Fibroblast of skin of right biceps (primary cell): ENCODE measurements around the gene DNMT3L.
"Not testable (repeated sequence)": the region's sequence is repeated elsewhere in the genome, so short reads cannot be mapped to it uniquely, and the experiment has no call there.

Experiments used
- DNase-seq: peaks from one replicate; pipeline ENCODE4 v3.0.0-alpha.2; 2013

DNMT3L gene

GRCh38 chr21:44275041-44275440 is 13.3 kb upstream of the DNMT3L start:
- DNase-seq, result no peak

DNA sequence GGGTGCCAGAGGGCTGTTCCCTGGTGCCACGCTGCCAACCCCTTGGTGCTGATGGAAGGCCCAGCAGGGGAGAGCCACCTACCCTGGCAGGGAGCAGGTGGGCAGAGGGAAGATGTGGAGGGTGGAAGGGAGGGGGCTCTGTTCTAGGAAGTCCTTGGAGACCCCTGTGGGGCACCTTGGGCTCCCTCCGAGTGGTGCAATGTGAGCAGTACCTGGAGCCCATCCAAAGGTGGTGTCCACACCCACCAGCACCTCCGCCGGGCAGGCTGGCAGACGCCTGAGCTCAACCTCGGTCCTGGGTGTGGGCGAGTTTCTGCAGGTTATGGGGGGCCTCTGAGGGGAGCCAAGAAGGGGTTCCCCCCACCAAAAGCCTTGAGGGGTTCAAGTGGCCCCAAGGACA is 11.3 kb upstream of the DNMT3L start:
- no peak for DNase-seq

- no peak for DNase-seq
These were observed 10.7 kb upstream of the DNMT3L start for GRCh38 chr21:44272284-44272858.

GRCh38 chr21:44271558-44272283 is 10.0 kb upstream of the DNMT3L start:
- no peak for DNase-seq

DNA sequence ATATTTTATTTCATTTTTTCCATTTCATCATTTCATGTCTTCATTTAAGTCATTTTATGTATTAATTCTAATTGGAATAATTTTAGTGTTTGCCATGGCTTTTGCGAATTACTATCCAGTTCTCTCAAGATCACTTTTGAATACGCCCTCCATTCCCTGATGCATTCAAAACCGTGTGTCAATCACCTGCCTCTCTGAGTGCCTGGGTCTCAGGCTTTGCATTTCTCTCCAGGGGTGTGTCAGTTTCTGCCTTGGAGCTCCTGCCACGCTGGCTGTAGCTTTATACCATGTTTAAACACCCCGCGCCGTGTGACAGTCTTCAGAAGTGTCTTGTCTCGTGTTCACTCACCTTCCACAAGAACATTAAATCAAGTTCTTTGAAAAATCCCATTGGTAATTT is 7.4 kb upstream of the DNMT3L start:
- no peak for DNase-seq

DNA sequence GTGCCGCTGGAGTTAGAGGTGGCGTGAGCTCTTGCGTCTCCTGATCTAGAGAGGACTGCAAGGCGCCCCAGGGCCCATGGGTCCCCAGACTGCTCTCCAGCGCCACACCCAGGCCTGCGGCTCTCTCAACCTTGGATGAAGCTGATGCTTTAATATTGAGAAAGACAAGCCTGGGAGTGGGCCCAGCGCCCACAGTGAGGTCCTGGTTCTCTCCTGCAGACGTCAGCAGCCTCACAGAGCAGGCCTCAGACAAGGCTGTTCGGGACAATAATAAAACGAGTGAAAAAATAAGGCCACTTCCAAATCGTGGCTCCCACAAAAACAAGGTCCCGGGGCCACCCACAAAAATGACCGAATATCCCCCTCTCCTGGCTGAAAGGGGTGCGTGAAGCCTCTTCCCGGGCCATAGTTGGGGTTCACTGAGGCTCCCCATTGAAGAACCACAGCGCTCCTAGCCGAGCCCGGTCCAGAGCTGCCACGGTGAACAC is 6.0 kb upstream of the DNMT3L start:
- DNase-seq, result no peak

GRCh38 chr21:44265734-44266270 is 4.1 kb upstream of the DNMT3L start:
- DNase-seq, result no peak

DNA sequence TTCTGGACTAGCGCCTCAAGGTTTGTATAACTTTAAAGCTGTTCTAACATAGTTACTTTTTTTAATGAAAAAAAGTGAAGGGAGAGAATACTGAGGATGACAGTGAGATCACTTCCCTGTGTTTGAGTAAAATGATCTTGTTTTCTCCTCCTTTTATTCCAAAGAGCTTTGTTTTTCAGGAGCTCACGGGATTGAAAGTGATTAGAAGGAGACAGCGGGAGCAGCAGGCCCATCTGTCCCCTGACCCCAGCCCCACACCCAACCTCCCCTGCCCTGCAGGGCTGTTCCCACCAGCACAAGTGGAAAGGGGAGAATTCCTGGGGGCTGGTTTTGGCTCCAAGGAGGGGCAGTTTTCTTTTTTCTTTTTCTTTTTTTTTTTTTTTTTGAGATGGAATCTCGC is 2.1 kb upstream of the DNMT3L start:
- no peak for DNase-seq

- DNase-seq, result no peak
These were observed 1.6 kb upstream of the DNMT3L start for GRCh38 chr21:44263221-44263760.

DNA sequence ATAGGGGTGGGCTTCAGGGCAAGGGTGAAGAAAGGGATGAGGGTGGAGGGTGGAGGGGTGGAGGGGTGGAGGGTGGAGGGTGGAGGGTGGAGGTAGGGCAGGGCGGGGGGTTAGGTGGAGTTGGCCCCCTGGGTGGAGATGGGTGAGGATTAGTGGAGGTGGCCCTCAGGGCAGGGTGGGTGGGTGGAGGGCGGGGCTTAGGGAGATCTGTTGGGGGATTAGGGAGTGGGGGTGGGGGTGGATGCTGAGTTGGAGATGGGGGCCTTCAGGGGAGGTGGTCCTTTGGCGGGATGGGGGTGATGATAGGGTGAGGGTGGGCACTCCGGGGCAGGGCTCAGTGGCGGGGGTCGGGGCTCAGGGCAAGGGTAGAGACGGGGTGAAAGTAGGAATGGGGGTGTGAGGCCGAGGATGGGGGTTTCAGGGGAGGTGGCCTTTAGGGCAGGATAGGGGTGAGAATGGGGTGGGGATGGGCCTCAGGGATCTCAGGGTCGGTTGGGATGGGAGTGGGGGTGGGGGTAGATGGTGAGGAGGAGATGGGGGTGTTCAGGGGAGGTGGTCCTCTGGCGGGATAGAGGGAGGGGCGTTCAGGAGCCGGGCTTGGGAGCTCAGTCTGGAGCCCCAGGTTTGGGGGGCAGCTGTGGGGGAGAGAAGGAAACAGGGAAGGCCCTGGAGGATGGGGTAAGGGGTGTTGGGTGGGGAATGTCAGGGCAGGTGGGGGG is 800 bp upstream of the DNMT3L start:
- DNase-seq, result no peak

- no peak for DNase-seq
These were observed 686 bp downstream of the DNMT3L start for GRCh38 chr21:44260791-44261631.

DNA sequence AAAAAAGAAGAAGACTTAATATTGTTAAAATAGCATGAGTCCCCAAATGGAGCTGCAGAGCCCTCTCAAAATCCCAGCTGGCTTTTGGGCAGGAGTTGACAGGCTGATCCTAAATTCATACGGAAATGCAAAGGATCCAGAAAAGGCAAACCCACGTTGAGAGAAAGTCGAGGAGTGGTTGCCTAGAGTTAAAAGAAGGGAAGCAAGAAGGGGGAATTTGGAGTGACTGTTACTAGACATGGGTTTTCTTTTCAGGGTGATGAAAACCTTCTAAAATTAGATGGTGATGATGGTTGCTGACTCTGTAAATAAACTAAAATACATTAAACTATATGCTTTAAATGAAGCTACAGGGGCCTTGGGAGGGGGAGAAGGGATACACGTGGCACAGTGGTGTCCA is 1.6 kb downstream of the DNMT3L start:
- DNase-seq, result no peak

GRCh38 chr21:44259082-44259705 is 2.5 kb downstream of the DNMT3L start:
- no peak for DNase-seq

DNA sequence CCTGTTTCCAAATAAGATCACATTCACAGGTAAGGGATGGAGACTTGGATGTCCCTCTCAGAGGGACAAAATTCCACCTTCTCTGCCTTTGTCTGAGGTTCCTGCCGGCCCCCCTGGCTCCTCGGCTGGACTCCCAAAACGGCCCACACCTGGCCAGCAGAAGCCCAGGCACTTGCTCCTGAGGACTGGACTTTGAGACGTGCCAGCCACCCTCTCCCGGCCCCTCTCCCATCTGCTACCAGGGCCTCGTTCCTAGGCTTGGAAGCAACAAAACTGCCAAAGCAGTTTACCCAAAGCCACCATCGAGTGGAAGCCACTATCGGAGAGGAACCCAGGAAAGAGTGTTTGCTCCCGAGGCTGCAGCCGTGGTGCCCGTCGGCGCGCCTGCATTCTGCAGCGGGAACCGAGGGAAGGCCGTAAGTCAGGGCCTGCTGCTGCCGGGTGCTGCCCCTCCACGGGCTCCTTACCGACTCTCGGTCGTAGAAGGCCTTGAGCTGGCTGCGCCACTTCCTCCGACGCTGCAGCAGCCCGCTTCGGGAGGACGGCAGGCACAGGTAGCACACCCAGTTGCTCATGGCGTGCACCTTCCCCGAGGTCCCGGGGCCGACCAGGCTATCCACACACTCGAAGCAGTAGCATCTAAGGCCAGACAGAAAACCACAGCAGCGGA is 3.5 kb downstream of the DNMT3L start:
- DNase-seq, result no peak

- DNase-seq, result no peak
These were observed 6.2 kb downstream of the DNMT3L start for GRCh38 chr21:44255511-44255981.

GRCh38 chr21:44253832-44254710 is 7.6 kb downstream of the DNMT3L start:
- no peak for DNase-seq

DNA sequence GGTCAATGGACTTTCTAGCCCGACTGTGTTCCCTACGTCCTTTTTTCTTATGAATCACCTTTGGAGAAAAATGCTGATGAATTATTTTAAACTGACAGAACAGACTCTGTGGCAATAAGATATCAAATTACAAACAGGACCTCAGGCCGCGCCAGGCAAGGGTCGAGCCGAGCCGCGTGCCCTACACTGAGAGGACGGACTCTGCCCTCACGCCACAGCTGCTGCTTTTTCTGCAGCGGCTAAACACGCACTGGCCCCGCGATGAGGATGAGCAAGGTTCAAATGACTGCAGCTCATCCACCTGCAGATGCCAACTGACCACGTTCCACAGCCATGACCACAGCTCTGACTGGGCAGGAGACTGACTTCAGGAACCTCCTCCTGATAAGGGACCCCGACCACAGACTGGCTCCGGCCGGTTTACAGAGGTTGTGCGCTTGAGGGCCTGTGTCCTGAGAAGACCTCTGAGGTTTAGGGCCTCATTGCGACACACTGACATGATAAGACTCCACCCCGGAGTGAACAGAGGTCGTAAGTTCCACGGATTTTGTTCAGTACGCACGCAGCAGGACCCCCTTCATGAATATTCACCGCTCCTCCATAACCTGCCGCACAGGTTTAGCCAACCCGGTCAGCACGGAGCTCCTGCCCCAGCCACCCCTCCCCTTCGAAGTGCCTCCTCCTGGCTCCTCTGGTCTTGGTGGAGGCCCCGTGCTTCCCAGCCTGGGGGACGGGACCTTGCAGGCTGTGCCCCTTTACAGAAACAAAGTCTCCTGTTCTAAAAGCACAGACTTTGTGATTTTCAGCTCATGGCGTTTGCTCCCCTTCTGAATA is 12.3 kb downstream of the DNMT3L start:
- DNase-seq, result not testable (repeated sequence)

- DNase-seq, result not testable (repeated sequence)
These were observed 13.8 kb downstream of the DNMT3L start for GRCh38 chr21:44247904-44248303.

DNA sequence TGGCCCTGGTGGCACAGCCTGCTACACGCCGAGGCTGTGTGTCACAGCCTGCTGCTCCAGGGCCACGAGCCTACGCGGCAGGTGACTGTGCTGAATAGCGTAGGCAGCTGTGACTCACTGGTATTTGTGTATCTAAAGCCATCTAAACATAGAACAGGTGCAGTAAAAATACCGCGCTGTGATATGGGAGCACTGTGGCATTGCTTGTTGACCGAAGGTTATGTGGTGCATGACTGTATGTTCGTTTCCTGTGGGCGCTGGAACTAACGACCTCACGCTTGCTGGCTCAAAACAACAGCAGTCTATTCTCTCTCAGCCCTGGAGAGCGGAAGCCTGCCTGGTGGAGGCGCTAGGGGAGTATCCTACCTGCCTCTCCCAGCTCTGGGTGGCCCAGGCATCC is 17.7 kb downstream of the DNMT3L start:
- DNase-seq, result not testable (repeated sequence)
